HG03432 (cell line): ENCODE results near the gene UBE4B.
A peak's percentile ranks its signal among the peaks of the same experiment; 100 is the strongest.

ENCODE experiments used
- ATAC-seq: cut with Tn5 transposase; IDR thresholded peaks from one replicate; pipeline ENCODE4 v1.9.1; 2021; ENCODE audit warnings: mild to moderate bottlenecking, moderate library complexity; ENCODE audit not compliant: unreplicated experiment

UBE4B gene

DNA sequence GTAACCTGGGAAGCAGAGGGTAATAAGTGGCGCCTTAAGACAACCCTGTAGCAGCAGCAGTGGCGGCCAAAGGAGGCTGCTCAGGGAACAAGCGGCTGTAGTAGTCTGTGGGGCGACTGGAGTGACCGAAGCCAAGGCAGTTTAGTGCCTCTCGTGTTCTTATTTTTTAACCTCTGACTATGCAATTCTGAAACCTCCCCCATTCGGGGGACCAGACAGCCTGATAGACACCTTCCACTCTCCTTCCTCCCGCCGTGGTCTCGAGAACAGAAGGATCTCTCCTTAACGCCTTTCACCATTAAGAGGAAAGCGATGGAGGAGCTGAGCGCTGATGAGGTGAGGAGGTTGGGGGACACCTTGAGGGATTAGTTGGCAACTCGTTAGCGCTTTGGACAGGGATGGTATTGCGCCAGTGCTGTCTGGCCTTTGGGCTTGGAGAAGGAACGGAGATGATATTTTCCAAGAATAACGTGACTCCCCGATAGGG, 644 bp downstream of the UBE4B start:
- ATAC-seq, result peak; percentile 22

DNA sequence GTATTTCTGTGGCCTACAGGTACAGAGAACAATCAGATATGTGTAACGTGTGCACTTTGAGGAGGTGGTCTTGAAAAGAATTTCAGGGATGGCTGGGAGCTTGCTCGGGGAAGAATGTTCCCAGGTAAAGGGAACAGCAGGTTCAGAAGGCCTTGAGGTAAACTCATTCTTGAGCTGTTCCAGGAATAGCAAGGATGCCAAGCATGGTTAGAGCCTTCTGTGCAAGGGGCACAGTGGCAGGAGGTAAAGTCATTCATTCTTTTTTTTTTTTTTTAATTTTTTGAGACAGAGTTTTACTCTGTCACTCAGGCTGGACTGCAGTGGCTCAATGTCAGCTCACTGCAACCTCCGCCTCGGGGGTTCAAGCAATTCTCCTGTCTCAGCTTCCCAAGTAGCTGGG, 10.0 kb downstream of the UBE4B start:
- ATAC-seq, result no peak

DNA sequence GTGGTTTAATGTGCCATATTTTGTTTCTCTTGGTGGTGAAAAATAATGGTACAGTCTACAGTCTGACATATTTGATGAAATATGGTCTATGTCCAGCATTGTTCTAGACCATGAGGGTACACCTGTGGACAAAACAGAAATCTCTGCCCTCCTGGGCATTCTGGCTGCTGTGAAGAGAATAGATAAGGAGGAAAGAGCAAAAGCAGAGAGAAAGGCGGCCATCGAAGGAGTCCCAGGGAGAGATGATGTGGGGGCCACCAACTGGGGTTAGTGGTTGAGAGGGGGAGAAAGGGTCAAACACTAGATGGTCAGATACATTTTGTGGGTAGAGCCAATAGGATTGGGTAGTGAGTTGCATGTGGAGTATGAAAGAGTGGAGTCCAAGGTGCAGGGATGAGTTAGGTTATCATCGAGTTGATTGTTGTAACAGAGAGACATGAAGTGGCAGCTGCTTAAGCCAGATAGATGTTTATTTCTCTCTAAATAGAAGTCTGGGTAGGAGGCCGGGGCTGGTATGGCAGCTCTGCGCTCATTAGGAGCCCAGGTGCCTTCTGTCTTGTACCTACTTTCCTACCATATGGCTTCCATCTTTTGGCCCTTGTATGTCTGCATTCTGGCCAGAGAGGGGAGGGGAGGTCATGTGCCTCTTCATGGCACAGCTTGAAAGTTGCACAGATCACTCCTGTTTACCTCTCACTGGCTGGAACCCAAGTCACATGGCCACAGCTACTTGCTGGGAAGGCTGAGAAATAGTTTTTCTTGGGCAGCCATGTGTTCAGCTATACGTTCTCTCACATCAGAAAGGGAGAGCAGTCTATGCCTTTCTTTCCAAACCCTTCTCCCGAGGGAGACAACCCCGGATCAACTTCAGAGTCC, 13.0 kb downstream of the UBE4B start:
- ATAC-seq, result no peak

DNA sequence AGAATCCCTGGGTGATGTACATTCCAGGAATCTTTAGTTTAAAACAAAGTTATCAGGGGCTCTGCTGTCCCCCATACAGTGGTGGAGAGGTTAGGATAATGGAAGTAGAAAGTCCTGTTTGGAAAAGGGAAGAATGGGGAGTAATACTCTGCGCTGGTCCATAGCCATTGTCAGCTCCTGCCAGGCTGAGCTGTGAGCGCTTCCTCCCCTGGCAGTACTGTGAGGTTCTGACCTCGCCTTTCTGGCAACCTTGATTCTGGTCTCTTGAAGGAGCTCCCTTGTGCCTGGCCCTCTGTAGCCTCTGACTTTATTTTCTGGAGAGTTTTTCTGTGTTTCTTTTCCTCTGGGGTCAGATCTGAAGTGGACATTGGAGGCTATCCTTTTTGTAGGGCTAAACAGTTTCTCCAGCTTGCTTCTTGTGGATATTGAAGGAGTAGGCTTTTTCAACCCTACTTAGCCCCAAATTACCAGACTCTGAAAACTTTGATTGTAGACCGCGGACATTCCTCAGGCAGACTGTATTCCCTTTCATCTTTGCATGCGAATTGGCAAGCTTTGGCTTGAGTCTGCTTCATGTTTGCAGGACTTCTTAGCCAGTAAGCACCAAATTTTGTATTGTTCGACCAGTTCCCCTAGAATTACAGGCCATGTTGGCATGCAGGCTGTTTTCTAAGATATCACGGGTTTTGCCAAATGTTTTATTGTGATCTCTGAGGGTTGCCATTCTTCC, 13.8 kb downstream of the UBE4B start:
- ATAC-seq, result no peak

DNA sequence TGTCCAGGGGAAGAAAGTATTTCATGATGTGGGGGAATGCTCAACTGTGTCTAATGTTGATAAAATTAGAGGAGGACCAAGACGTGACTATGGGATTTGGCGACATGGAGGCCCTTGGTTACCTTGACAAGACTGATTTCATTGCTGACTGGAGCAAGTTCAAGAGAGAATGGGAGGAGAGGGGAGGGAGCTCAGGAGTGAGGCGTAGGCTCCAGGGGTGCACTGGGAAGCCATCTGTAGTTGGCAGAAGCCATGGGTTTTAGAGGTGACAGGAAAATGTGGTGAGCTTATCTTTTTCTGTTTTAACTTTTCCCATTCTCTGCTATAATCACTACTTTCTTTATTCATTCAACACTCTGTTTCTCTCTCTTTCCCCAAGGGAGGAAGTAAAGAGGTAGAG, 15.8 kb downstream of the UBE4B start:
- no peak for ATAC-seq

DNA sequence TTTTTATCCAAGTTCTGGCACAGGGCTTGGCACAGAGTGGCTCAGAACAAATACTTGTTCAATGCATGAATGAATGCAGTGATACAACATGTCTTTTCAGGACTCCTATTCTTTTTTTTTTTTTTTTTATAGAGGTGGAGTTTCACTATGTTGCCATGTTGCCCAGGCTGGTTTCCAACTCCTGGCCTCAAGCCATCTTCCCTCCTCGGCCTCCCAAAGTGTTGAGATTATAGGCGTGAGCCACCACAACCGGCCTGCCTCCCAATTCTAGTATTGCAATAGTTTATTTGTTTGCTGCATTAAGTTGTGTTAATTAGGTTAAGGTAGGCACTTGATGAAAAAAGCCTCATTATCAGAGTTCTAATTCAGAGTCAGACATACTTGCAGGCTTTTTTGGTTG, 17.9 kb downstream of the UBE4B start:
- no peak for ATAC-seq

DNA sequence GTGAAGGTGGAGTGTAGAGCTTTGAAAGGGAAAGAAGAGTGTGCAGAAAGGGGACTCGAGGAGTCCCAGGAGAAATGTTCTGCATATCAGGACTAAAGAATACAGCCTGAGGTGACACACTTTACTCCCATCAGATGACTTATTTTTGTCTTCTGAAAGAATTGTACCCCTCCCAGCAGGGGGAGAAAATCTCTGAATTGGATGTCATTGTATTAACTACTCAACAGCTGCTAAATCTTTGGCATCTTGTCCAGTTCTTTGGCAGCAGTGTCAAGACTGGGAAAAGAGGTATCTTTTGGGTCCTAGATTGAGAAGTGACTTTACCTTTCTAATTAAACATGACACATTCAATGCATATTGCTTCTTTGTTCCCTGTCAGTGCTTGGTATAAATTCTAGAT, 18.9 kb downstream of the UBE4B start:
- ATAC-seq, result no peak

DNA sequence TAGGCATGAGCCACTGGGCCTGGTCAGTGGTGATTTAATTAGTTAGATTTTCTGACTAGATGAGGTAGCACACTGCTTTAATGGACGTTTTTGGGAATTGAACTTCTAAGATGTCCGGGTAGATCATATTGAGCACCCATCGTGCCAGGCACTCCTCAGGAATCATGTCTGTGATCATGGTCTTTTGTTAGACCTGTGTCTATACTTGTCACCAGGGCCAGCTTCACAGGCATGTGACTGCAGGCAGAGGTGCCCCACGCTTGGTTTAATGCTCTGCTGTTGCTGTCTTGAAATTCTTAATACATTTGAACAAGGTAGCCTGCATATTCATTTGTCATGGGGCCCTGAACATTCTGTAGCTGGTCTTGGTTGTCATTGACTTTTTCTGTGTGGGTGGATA, 19.6 kb downstream of the UBE4B start:
- ATAC-seq, result no peak

DNA sequence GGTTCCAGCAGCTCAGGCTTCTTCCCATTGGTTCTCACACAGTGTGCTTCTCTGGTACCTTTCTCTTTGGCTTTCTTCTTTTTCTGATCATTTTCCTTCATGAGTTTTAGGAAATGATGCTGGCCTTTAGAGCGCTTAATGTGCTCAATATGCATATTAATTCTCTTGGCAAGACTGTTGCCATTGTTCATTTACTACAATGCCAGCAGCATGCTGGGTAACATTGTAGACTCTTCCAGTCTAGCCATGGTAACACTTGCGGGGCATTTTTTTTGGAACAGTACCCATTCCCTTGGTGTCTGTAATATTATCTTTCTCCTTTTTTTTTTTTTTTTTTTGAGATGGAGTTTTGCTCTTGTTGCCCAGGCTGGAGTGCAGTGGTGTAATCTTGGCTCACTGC, 21.7 kb downstream of the UBE4B start:
- no peak for ATAC-seq

DNA sequence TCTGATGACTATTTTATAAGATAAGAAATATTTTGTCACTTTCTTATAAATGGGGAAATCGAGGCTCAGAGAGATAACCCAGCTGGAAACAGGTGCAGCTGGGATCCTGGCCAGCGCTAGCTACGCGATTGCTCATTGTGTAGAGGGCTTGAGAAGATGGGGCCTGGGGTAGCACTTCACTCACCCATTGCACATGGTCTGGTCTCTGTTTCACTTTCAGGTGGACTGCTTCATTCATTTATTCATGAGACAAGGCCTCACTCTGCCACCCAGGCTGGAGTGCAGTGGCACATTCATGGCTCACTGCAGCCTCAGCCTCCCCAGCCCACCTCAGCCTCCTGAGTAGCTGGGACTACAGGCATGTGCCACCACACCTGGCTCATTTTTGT, 23.8 kb downstream of the UBE4B start:
- ATAC-seq, result no peak

DNA sequence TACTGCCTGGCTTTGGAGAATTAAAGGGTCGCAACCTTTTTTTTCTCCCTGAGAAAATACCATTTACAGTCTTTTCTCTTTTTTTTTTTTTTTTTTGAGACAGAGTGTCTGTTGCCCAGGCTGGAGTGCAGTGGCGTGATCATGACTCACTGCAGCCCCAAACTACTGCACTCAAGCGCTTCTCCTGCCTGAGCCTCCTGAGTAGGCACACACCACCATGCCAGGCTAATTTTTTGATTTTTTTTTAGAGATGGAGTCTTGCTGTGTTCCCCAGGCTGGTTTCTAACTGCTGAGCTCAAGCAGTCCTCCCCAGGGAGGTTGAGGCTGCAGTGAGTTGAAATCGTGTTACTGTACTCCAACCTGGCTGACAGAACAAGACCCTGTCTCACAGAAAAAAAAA, 24.6 kb downstream of the UBE4B start:
- no peak for ATAC-seq

DNA sequence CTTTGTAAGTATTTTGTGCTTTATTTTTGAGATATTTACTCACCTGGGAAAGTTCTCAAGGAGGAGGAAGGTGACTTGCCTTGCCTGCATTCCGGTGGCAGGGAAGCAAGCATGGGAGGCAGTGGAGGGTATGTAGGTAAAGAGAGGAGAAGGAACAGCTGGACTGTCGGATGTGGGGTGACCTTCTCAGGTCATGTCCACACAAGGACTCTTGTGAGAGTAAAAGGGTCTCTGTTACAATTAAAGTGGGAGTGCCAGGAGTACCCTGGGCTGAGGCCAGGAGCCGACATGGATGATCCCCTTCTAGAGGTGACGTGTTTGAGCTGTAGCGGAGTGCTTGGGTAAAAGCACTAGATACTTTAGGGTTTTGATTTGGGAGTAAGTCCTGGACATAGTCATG, 25.0 kb downstream of the UBE4B start:
- ATAC-seq, result no peak

DNA sequence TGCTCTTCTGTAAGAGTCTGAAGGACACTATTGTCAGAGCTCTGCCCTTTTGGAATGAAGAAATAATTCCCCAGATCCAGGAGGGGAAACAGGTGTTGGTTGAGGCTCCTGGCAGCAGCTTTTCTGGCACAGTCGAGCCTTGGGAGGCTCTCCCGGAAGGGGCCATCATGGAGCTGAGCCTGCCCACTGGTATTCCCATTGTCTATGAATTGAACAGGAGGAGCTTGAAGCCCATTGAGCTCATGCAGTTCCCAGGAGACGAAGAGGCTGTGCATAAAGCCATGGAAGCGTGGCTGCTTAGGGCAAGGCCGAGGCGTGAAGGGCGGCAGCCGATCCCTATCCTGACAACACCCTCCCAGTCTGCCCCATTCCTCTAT, 26.6 kb downstream of the UBE4B start:
- ATAC-seq, result no peak

DNA sequence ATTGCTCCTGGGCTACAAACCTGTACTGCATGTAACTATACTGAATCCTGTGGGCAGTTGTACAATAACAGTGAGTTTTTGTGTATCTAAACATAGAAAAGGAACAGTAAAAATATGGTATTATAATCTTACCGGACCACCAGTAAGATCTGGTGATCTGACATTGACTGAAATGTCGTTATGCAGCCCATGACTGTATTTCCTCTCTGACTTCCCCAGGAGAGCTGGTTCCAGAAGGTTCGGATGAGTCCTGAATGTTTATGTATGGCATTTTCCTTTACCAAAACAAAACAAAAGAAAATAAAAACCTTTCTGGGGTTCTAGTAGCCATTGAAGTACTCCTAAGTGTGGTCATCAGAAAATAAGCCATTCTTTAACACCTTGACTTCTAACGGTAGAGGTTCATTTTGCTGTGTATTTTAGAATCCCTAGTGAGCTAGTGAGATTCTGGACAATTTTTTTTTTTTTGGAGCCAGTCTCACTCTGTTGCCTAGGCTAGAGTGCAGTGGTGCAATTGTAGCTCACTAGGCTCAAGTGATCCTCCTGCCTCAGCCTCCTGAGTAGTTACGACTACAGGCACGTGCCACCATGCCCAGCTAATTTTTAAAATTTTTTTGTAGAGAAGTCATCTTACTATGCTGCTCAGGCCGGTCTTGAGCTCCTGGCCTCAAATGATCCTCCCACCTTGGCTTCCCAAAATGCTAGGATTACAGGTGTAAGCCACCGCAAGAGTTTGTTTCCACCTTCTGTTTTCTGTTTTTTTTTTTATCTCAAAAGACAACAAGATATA, 27.7 kb downstream of the UBE4B start:
- ATAC-seq, result no peak

DNA sequence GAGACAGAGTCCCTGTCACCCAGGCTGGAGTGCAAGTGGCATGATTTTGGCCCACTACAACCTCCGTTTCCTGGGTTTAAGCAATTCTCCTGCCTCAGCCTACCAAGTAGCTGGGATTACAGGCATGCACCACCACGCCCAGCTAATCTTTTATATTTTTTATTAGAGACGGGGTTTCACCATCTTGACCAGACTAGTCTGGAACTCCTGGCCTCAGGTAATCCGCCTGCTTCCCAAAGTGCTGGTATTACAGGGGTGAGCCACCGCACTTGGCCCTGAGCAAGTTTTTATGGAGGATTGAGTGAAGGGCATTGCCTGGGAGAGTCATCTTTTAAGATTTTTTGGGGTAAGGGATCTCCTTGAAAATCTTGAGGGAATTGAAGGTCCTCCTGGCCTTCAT, 28.5 kb downstream of the UBE4B start:
- no peak for ATAC-seq

DNA sequence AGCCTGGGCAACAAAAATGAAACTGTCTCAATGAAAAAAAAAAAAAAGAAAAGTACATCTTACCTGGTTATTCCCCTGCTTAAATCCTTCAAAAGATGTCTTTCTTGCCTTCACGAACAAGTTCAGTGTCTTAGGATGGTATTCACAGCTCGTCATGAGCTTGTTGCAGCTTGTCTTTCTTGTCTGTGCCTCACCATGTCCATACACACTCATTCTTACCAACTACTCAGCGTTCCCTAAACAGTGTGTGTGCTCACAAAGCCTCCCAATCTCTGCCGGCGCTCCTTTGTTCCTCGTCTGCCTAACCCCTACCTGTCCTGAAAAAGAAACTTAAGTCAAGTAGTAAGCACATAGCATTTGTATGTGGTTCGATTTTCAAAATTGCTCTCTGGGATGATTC, 31.1 kb downstream of the UBE4B start:
- no peak for ATAC-seq

DNA sequence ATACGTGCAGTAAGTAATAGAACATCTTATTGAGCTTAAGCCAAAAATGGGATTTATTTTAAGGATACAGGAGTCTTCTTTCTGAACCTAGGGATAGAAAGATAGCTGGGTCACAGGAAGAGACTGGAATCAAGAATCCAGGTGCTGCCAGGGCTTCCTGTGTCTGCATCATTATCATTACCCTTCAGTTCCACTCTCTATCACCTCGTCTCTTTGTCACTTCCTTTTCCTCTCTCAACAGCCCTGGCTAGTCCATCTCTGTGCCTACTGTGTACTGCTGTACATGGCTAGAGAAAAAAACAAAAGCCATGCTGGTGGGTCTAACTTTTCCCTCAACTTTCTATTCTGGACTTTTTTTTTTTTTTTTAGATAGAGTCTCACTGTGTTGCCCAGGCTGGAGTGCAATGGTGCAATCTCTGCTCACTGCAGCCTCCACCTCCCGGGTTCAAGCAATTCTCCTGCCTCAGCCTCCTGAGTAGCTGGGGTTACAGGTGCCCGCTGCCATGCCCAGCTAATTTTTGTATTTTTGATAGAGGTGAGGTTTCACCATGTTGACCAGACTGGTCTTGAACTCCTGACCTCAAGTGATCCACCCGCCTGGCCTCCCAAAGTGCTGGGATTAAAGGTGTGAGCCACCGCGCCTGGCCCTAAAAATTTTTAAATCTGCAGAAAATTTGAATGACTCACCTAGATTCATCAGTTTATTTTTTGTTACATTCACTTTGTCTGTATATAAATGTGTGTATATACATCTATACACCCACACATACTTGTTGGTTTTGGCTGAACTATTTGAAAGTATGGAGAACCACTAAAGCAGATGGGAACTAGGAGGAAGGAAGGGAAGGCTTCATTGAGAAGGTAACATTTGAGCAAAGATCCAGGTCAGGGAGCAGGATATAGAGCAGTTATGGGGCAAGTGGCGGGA, 31.9 kb downstream of the UBE4B start:
- no peak for ATAC-seq

DNA sequence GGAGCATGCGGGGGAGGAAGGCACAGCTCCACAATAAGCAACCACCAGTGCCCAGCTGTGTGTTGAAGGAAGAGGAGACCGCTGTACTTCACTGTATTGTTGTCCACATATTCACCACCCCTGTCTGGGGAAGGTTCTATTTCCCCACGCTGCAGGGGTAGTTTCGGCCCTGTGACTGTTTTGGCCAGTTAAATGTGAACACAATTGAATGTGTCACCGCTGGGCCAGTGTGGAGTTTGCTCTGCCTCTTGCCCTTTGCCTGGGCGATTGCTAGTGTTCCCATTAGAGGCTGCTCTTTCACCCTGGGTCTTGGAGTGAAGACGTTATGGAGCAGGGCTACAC, 32.6 kb downstream of the UBE4B start:
- ATAC-seq, result no peak

DNA sequence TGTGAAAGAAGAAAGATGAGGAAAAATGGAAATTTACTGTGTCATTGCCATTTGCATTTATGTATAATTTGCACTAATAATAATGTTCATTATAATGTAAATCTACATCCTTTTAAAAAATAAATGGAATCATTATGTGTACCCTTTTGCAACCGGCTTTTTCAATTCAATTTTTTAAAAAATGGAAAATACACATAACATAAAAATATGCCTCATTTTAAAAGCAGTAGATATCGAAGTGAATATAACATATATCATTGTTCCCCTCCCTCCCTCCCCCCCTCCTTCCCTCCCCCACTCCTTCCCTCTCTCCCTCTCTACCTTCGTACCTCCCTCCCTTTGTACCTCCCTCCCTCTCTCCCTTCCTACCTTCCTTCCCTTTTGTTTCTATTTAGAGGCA, 33.0 kb downstream of the UBE4B start:
- no peak for ATAC-seq

DNA sequence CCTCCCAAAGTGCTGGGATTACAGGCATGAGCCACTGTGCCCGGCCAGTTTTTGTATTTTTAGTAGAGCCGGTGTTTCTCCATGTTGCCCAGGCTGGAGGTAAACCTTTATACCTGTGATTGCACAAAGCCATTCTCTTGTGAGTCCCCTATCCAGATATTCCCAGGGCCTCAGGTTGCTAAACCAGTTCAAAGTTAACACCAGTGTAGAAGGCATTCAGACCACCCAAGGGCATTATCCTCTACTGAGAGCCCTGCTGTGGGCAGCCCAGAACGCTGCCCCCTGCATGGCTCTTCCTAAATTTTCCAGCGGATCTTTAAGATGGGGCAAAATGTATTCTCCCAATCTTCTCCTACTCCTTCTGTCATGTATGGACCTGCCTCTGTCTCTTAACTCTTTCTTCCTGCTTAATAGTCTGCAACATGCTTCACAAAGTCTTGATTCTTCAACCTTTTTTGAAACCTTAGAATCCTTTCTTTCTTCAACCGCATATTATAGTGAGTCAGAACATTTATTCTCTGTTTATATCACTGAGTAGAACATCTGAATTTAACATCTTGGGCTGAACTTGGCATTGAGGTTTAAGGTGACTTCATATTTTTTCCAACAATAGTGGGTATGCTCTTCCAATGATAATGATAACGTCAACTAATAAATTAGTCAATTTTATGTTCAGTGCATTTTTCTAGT, 36.0 kb downstream of the UBE4B start:
- no peak for ATAC-seq
